Cardiac fibroblast (primary cell): ENCODE measurements around the gene FGD4.
"Not testable (repeated sequence)": the region's sequence is repeated elsewhere in the genome, so short reads cannot be mapped to it uniquely, and the experiment has no call there.

ENCODE experiments used
- DNase-seq, 2 donors: peaks; one replicate each; pipeline versions ENCODE4 v3.0.0 to v3.0.0-alpha.2; 2010; ENCODE audit warnings: low read depth in 2 of 2
- H3K4me3 ChIP-seq, 2 donors: replicated peaks in 1 of 2; 1 replicate in 1 of 2; 2 replicates in 1 of 2; pipeline ENCODE4 v1.5.1; 2011; ENCODE audit warnings: low read depth in 2 of 2, low read length in 2 of 2, mild to moderate bottlenecking in 2 of 2, moderate library complexity in 1 of 2
- CTCF ChIP-seq: IDR thresholded peaks from one replicate; pipeline ENCODE4 v1.5.1; 2011; ENCODE audit warnings: low read depth, mild to moderate bottlenecking, low read length, inconsistent platforms

FGD4 gene

GRCh38 chr12:32559434-32559833, 160.1 kb downstream of the FGD4 start:
- peak in 1 of 2 donors; percentile 41 for DNase-seq
- H3K4me3 ChIP-seq = no peak overlapping the region
- no peak for TF ChIP-seq CTCF

DNA sequence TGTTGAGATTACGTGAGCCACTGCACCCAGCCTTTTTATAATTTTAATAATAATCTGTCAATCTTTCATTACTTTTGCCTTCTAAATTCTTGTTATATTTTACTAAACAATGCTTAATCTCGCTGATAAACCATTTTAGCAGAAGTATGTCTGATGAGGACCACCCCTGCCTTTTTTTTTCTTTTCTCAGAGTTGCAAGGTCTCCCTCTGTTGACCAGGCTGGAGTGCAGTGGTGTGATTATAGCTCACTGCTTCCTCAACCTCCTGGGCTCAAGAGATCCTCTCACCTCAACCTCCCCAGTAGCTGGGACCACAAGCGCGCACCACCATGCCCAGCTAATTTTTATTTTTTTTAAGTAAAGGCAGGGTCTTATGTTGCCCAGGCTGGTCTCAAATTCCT, 161.2 kb downstream of the FGD4 start:
- DNase-seq = no peak
- no peak overlapping the region for H3K4me3 ChIP-seq
- TF ChIP-seq CTCF = no peak

GRCh38 chr12:32561931-32562341, 162.6 kb downstream of the FGD4 start:
- no peak for TF ChIP-seq CTCF
- no peak overlapping the region for H3K4me3 ChIP-seq
- DNase-seq = peak in 1 of 2 donors; percentile 32

- DNase-seq, H3K4me3 ChIP-seq: not testable (repeated sequence)
Measured at GRCh38 chr12:32562413-32562812, 163.1 kb downstream of the FGD4 start.

DNA sequence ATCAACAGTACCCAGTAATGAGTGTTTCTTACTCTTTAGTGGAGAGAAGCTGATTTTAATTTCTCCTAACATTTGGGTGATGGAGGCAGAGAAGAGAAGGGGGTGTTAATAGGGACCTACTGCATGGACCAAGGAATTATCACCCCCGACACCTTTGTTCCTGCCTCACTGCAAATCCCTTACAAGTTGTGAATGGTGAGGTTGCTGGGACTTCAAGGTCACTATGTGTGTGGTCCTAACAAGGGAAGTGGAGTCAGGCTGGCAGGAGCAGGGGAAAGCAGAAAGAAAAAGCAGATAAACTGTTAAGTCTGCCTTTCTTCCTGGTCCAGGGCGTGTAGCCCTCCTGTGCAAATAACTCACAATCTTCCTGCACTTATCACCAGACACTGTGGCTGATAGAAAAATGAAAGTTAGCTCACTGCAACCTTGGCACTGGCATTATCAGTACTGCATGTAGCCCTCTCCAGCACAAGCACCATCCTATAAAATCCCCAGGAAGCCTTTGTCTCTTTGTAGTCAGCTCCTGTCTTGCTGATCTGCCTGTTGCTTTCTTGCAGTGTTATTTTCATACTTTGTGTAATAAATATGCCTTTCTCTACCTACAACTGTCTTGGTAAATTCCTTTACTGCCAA, 167.4 kb downstream of the FGD4 start:
- no peak for DNase-seq
- no peak for TF ChIP-seq CTCF
- no peak overlapping the region for H3K4me3 ChIP-seq

- no peak overlapping the region for H3K4me3 ChIP-seq
- no peak for TF ChIP-seq CTCF
- no peak for DNase-seq
Measured at GRCh38 chr12:32567296-32567674, 167.9 kb downstream of the FGD4 start.

DNA sequence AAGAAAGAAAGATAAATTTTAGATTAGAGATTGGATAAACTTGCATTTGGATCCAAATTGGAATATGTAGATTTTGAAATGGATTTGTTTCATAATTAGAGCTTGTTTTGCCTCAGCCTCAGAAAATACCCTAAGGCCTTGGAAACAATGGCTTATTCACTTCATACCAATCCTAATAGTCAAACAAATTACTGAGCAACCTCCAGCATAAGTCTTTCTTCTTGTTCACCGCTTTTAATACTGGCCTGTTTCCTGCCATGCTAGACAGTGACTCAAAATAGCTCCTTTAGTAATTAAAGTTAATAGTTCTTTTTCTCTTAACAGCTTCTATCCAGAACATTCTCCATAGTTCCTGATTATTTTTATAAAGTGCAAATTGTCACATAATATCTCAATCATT, 168.9 kb downstream of the FGD4 start:
- TF ChIP-seq CTCF = no peak
- no peak overlapping the region for H3K4me3 ChIP-seq
- DNase-seq = peak; percentile 86 to 95
